IPS-11a (cell line): ENCODE measurements around the gene ENHO.
"Not testable (repeated sequence)": the region's sequence is repeated elsewhere in the genome, so short reads cannot be mapped to it uniquely, and the experiment has no call there.

Source experiments
- H3K4me3 ChIP-seq: one replicate; pipeline ENCODE4 v1.5.1; 2013; ENCODE audit warnings: low read depth, low read length, control low read depth

Gene ENHO

DNA sequence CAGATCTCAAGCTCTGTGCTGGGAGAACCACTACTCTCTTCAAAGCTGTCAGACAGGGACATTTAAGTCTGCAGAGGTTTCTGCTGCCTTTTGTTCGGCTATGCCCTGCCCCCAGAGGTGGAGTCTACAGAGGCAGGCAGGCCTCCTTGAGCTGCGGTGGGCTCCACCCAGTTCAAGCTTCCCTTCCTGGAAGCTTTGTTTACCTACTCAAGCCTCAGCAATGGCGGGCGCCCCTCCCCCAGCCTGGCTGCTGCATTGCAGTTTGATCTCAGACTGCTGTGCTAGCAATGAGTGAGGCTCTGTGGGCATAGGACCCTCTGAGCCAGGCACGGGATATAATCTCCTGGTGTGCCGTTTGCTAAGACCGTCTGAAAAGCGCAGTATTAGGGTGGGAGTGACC is 9.3 kb upstream of the ENHO start:
- not testable (repeated sequence) for H3K4me3 ChIP-seq

DNA sequence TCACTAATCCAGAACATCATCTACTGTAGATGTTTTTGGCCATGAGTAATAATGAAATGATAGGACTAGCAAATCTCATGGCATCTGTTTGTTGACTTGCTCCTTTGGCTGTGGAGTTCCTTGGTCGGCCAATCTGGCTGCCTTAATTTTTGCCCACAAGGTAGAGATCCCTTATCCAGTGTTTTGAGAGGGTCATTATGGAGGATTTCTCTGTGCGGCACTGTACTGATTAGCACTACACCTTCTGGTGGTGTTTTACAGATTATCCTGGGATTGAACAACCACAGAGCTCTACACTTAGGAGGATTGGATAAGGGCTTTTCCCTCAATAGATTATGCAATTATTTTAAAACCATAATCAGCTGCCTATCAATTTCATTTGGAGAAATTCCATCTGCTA is 3.2 kb upstream of the ENHO start:
- H3K4me3 ChIP-seq = no peak overlapping the region

DNA sequence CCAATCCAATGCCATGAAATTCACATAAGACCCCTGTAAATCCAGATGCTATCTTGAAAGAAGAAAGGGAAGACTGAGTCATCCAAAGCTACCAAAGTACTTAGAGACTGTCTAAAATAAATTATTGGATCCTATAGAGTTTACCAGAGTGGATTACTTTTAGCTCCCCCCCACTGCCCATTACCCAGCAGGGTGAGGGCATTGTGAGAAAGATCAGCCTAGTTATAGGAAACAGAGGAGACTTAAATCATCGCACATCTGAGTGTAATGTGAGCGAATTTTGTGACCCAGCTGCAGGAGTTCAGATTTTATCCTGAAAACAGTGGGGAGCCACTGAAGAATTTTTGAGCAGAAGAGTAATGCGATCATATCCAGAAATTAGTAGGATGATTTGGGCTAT is 1.6 kb upstream of the ENHO start:
- no peak overlapping the region for H3K4me3 ChIP-seq

DNA sequence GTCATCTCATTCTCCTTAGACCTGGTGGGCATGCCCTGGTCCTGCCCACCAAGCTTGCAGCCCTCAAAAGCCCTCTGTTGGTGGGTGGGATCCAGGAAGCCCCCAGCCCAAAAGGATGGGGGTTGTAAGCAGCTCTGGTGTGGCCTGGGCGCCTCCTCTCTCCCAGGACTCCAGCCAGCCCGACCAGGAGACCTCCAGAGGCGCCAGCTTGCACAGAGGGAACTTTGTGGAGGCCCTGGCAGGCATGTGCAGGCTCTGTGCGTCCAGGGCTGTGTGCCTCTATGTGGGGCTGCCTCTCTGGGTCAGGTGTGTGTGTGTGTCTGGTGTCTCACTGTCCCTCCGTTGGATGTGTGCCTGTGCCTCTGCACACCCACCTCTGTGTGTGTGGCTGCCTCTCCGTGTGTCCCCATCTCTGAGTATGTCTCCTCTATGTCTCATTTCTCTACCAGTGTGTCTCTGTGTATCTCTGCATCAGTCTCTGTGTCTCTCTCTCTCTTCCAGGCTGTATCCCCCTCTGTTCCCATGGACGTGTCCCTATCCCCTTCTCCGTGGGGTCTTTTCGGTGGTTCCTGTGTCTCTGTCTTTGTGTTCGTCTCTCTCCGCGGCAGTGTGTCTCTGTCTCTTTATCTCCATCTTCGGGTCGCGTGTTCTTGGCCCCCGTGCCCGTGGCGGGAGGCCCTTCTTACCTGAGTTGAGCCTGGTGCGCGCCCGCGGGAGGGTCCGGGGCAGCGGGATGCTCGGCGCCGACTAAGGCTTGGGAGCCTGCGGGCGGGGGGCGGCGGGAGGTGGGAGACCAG is 501 bp downstream of the ENHO start:
- peak overlapping the region; percentile 53 for H3K4me3 ChIP-seq

DNA sequence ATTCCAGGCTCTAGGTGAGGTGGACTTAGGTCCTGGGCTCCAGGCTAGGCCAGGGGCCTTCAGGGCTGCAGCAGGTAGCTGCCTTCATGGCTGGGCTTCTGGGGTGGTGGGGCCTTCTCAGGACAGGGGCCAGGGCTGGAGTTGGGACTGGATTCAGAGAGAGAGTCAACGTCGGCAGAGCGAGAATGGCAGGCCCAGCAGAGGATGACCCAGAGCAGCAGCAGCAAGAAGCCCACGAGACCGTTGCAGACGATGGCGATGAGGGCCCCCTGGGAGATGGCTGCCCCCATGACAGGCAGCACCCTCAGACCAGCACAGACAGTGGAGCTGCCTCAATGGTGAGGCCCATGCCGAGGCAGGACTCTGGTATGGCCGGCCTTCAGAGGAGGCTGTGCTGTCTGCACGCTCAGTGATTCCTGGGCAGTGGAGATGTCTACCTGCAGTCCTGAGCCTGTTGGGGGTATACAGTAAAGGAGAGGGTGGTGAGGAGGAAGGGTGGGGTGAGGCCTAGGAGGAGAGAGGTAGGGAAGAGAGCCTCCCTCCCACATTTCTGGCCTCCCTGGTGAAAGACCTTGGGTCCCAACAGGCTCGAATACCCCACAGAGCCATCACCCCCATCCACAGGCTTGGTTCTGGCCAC is 1.3 kb downstream of the ENHO start:
- no peak overlapping the region for H3K4me3 ChIP-seq

DNA sequence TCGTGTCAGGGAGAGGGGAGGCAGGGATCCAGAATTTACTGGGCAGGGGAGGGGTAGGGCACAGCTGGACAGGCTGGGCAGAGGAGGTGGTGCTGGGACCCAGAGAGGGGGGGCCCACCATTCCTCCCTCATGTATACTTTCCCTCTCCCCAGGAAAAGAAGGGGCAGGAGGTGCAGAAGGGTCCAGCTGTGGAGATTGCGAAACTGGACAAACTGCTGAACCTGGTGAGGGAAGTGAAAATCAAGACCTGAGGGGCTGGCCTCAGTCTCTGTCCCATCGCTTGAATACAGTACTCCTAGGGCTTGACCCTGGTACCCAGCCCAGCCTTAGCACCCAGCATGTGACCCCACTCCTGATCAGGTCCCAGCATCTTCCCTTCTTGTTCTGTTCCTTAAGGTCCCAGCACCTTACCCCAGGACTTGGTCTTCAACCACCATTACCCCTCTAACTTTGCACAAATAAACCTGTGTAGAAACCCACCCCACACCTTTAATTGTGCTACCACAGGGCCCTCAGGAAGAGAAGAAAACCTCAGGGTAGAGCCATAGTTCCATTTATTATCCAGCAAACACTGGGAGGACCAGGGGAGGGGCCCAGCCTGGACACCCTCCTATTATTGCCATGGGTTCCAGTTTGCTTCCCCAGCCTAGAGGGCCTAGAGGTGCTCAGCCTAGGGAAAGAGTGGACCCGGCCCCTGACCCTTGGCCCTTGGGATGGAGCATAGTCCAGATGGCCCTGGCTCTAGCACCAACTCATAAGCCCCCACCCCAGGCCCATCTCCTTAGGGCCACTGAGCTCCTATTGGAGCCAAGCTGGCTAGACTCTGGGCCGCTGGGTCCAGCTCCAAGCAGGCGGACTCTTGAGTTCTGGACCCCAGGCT is 2.0 kb downstream of the ENHO start:
- H3K4me3 ChIP-seq = no peak overlapping the region

DNA sequence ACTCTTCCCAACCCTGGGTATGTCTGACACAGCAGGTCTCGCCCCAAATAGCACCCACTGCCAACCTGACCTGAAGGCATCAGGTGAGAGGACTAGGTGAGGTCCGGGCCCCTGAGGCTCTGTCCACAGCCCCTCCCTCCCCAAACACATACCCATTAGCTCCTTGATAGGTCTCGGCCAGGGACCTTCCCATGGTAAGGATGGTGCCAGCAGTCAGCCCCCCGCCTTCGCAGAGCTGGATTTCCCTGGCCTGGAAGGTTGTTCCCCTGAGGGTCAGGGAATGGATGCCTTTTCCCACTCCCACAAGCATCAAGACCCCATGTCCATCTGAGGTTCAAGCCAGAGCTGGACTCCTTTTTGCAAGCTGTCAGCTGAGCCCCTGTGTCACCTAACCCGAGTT is 2.7 kb downstream of the ENHO start:
- no peak overlapping the region for H3K4me3 ChIP-seq

DNA sequence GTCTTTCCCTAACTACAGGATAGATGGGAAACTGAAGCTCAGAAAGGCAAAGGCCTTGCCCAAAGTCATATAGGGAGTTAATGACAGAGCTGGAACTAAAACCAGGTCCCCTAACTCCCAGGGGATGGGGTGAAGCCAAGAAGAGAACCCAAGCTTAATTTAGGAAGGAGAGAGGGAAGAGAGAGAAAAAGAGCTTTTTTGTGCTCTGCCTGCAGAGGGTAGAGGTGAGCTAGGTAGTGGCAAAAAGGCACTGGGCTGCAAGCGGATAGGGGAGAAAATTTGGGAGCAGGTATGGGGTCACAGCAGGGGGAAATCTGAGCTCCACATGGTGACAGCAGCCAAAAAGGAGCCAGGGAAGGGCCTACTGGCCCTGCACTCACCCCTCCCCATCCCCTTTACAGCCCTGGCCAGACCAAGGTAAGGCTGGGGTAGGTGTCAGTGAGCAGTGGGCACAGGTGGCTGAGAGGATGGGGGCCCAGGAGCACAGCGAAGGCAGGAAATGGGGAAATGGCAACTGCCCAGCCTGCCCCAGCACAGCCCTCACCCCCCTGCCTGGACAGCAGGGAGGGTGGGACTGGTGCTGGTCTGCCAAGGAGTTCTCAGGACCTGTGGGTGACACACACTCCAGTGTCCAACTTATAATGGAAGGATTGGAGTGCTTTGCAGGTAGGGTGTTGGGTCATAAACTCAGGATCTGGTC is 3.3 kb downstream of the ENHO start:
- no peak overlapping the region for H3K4me3 ChIP-seq

DNA sequence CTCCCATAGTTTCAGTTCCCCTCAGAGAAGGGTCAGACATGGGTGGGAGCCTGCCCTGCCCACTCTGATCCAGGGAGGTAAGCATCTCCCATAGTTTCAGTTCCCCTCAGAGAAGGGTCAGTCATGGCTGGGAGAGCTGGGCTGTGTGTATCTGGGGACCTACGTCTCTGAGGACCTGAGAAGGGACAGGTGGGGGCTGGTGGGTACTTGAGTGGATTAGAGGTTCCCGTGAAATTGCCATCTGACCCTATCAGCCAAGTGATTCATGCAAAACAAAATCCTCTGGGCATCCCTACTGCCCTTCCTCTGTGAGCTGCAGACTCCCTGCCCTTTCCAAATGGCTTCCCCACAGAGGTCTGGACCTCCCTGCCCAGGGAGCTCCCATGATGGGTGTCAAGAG is 3.9 kb downstream of the ENHO start:
- H3K4me3 ChIP-seq = no peak overlapping the region

DNA sequence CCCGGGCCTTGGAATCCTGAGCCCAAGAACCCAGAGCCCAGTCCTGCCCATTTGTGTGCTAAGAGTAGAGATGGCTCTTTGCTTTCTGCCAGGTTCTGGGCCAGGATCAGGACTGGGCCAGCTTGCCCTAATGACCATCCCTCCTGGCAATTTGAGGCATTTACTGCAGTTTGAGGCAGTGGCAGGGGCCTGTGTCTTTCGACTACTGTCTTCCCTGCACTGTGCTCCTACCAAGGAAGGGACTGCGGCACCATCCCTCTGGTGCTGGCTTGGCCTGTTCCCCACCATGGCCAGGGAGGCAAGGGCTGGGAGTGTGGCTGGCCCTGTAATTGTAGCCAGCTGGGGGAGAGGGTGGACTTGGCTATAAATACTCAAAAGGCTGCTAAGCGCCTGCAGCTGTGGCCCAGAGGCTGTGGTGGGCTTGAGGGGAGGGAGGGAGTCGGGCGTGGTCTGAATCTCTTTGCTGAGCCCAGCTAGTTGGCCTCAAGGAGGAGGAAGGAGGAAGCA is 4.6 kb downstream of the ENHO start:
- no peak overlapping the region for H3K4me3 ChIP-seq

DNA sequence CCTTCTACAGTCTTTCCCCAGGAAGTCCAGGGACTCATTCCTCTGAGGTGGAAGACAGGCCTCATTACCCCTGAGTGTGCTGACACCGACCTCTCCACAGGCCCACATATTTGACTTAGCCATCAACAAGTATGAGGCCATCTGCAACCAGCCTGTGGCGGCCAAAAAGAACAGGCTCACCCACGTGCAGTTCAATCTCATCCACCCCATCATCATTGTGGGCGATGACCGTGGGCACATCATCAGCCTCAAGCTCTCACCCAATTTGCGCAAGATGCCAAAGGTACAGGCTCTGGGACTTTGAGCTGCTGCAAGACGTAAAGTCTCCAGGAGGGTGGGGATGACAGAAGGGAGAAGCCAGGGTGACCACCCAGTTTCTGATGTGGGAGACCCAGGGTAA is 5.6 kb downstream of the ENHO start:
- no peak overlapping the region for H3K4me3 ChIP-seq

DNA sequence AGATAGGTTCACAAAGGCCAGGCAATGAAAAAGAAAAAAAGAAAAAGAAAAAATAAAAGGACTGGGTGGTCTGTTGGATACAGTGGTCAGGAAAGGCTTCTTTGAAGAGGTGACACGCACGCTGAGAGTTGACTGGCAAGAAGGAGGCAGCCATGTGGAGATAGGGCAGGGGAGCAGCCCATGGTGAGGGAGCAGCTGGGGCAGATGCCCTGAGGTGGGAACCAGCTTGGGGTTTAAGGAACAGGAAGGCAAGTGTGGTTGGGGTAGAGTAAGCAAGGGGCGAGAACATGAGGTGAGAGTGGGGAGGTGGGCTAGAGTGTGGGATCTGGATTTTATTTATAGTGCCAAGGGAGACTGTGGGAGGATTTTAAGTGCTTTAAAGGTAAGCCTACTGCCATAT is 6.8 kb downstream of the ENHO start:
- H3K4me3 ChIP-seq = no peak overlapping the region

DNA sequence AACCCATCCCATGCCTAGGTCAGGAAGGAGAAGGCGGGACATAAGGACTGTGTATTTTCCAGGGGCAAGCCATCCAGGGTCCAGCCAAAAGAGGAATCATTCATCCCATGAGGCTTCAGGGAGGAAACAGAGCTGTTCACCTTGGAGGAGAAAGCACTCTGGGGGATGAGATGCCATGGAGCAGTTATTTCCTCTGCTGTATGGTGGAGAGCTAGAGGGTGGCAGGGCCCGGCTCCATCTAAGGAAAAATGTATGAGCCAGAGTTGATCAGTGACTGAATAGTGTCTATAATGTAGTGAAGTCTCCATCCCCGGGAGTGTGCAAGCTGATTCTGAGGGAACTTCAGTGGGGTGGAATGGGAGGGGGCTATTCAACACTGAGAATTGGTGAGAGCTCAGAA is 8.0 kb downstream of the ENHO start:
- no peak overlapping the region for H3K4me3 ChIP-seq

DNA sequence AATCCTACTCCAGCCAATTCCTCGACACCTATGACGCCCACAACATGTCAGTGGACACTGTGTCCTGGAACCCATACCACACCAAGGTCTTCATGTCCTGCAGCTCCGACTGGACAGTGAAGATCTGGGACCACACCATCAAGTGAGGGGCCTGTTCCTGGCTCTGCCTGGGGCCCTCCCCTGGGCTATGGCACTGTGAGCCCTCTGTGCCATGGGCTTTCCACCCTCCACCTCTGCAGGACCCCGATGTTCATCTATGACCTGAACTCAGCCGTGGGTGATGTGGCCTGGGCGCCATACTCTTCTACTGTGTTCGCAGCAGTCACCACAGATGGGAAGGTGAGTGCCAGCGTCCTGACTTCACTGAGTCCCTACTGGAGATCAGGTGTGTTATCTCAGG is 8.4 kb downstream of the ENHO start:
- no peak overlapping the region for H3K4me3 ChIP-seq

DNA sequence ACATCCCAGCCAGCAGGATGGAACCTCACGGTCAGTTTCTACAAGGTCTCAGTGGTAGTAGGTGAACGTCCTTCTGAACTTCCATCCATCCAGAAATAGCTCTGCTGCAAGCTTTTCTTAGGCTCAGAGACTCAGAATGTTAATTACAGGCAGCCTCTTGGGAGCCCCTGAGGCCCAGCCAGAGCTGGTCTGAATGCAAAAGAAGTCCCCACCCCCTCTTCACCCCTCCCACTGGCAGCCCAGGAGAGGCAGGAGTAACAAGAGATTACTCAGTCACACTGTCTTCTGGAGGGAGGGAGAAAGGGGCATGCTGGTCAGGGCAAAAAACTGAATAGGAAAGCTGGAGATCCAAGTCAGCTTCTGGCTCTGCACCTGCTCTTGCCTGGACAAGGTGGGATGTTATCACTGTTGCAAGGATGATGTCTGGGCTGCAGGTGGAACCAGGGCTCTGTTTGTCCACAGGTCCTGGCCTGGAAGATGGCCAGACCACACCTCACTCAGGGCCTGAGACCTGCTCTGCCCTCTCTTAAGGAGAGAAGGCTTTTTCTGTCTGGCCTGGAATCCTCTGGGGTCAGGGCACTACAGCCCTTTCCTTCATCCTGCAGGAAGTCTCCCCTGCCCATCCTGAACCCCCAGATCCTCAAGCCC is 9.1 kb downstream of the ENHO start:
- H3K4me3 ChIP-seq = no peak overlapping the region

DNA sequence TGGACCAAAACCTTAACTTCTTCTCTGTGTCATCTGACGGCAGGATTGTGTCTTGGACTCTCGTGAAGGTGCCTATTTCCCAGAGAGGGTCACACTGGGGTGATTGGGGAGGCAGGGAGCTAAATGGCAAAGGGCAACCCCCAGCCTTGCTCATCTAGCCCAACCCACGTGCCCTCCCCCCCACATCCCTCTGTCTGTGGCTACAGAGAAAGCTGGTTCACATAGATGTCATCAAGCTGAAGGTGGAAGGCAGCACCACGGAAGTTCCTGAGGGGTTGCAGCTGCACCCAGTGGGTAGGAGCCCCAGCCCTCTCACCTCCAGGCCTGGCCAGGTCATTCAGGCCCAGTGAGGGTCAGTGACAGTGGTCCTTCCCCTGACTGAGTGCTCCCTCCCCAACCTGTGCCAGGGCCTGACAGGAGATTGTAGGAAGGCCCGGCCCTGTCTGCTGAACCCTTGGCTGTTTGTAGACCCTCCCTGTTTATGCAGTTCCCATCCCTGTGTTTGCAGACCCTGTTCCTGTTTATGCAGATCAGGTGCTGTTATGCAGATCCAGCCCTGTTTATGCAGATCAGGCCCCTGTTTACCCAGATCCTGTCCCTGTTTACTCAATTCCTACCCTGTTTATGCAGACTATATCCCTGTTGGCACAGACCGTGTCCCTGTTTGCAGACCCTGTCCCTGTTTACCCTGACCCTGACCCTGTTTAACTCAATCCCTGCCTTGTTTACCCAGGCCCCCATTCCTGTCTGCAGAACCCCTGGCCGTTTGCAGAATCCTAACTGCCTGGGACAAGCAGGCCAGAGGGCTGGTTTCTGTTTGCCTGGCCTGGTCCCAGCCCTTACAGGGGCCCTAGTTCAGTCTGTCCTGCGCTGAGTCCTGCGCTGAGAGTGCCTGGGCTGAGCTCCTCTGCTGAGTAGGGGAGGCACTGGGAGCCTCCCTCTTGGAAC is 10.4 kb downstream of the ENHO start:
- H3K4me3 ChIP-seq = no peak overlapping the region

DNA sequence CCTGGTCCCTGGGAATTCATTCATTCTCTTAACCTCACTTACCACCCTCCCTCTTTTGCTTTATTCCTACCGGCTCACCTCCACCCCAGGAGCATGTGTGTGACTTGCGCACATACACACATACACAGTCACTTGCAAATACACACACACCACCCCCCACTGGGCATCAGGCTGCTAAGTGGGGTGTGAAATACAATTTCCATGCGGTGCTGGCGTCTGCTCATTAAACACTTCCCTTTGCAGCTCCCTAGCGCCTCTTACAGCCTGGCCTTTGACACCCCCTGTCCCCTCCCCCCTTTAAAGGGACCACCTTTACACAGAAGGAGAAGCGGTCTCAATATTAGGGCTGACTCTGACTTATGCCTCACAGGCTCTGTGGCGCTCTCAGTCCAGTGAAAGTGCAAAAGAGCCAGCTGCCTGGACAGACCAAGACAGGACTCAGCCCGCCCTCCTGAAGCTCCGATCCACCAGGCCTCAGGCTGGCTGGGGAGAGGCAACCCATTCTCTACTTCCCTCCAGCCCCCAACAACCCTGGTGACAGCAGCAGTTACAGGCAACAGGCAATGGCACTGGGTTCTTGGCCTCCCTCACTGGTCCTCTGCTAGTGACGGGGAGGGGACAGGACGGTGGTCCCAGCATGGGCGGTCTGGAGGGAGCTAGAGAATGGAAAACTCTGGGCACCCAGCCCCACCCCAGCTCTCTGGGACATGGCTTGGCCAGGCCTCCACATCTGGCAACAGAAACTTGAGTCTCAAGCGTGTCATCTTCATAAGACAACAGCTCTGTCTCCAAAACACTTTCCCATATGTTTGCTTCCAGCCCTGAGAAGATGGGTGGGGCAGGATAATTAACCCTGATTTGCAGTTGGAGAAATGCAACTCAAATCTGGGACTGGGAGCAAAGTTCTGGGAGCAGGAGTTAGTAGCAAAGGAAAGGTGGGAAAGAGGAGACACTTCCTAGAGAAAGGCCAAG is 12.0 kb downstream of the ENHO start:
- no peak overlapping the region for H3K4me3 ChIP-seq

DNA sequence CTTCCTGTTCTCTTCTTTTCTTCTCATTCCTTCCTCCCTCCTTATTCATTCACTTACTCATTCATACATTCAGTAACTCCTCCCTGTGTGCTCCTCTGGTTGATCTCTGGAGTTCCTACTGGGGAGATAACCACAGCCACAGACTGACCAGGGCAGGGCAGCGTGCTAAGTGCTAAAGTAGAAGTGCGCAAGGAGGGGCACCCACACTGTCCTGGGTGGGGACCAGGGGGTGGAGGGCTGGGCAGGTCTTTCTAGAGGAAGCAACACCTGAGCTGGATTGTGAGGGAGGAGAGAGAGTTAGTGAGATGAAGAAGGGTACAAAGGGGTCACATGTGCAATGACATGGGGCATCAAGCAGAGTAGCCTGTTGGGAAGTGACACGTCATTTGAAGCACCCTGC is 13.8 kb downstream of the ENHO start:
- no peak overlapping the region for H3K4me3 ChIP-seq
